GM12878 (cell line): ENCODE results near the gene SEC24C. TPM values are rescaled to one million over a fixed set of nuclear protein-coding genes. Genes with fewer than 3 reads are reported as not detected.
A peak's percentile ranks its signal among the peaks of the same experiment; 100 is the strongest.

Source experiments
- ATAC-seq: fragments of 200-7000 bp; cut with Tn5 transposase; 3 replicates; pipeline ENCODE4 v1.9.1; 2020; ENCODE audit warnings: mild to moderate bottlenecking, moderate library complexity
- BruUV-seq: library from RNA; stranded (reverse); fragments of 400-500 nt; replicated peaks from 2 replicates; lab custom pipeline; 2021; lab: Mats Ljungman, UMichigan
- CTCF ChIA-PET: fragments of 300-600 bp; sonication (Branson Sonifier 250); formaldehyde crosslinking; extraction: SDS; loops from one replicate; lab custom pipeline; 2021; ENCODE audit warnings: inconsistent platforms; lab: Yijun Ruan, JAX
- POLR2A ChIA-PET: fragments of 350-600 bp; formaldehyde crosslinking; extraction: SDS; loops from one replicate; lab custom pipeline; 2021; ENCODE audit warnings: inconsistent platforms; lab: Charles Lee
- RAD21 ChIA-PET: fragments of 300-600 bp; sonication (Branson Sonifier 250); formaldehyde crosslinking; loops from one replicate; lab custom pipeline; 2023; ENCODE audit warnings: antibody characterized with exemption; ENCODE audit not compliant: unreplicated experiment; lab: Charles Lee
- SMC1A ChIA-PET: fragments of 300-600 bp; sonication (Branson Sonifier 250); formaldehyde crosslinking; loops from one replicate; lab custom pipeline; 2023; ENCODE audit not compliant: unreplicated experiment, uncharacterized antibody; lab: Charles Lee
- DNase-seq: peaks from one replicate; pipeline ENCODE4 v3.0.0-alpha.2; 2011; ENCODE audit warnings: low read depth, low spot score
- FAIRE-seq: peaks from 3 replicates; lab custom pipeline; 2011; peaks lifted over from hg19 to GRCh38; lab: Jason Lieb, UNC
- H2AFZ ChIP-seq: 2 replicates; pipeline ENCODE4 v1.6.0; 2011; ENCODE audit warnings: low read depth, low read length, control low read depth; ENCODE audit not compliant: control insufficient read depth
- H3K27ac ChIP-seq: 2 replicates; pipeline ENCODE4 v1.5.1; 2011; ENCODE audit warnings: control low read depth; ENCODE audit not compliant: control insufficient read depth, insufficient read depth
- H3K27me3 ChIP-seq, 2 experiments: replicated peaks in 1 of 2; 2 replicates each; pipeline versions ENCODE4 v1.6.0 to v1.6.1; 2011; ENCODE audit warnings: low read length in 1 of 2; ENCODE audit not compliant: control insufficient read depth in 2 of 2, insufficient read depth in 2 of 2
- H3K36me3 ChIP-seq, 2 experiments: 2 replicates each; pipeline ENCODE4 v1.5.1; 2011; ENCODE audit warnings: low read length in 1 of 2; ENCODE audit not compliant: control insufficient read depth in 2 of 2, insufficient read depth in 2 of 2
- H3K4me1 ChIP-seq: 2 replicates; pipeline ENCODE4 v1.6.1; 2011; ENCODE audit warnings: mild to moderate bottlenecking, low read length, moderate library complexity, mixed read lengths; ENCODE audit not compliant: control insufficient read depth, insufficient read depth
- H3K4me2 ChIP-seq: 2 replicates; pipeline ENCODE4 v1.6.0; 2011; ENCODE audit warnings: control low read depth; ENCODE audit not compliant: control insufficient read depth, insufficient read depth
- H3K4me3 ChIP-seq: fragments of 200-600 bp; sonication (generic); 2 replicates; pipeline ENCODE4 v1.5.1; 2016
- H3K79me2 ChIP-seq: 2 replicates; pipeline ENCODE4 v1.6.0; 2011; ENCODE audit warnings: low read length; ENCODE audit not compliant: control insufficient read depth, insufficient read depth
- H3K9ac ChIP-seq: 2 replicates; pipeline ENCODE4 v1.8.0; 2011; ENCODE audit warnings: low read length, control low read depth, mixed read lengths; ENCODE audit not compliant: control insufficient read depth, insufficient read depth
- H3K9me3 ChIP-seq: replicated peaks from 3 replicates; pipeline ENCODE4 v1.5.1; 2011; ENCODE audit warnings: mild to moderate bottlenecking, low read length; ENCODE audit not compliant: control insufficient read depth, insufficient read depth
- H4K20me1 ChIP-seq: 2 replicates; pipeline ENCODE4 v1.6.0; 2011; ENCODE audit not compliant: control insufficient read depth, insufficient read depth
- ATF2 ChIP-seq: IDR thresholded peaks from 2 replicates; pipeline ENCODE4 v1.6.1; 2012; ENCODE audit warnings: low read length, inconsistent platforms
- CREB1 ChIP-seq: IDR thresholded peaks from 2 replicates; pipeline ENCODE4 v1.6.1; 2012; ENCODE audit warnings: low read depth, mild to moderate bottlenecking, inconsistent platforms
- HDGF ChIP-seq: fragments of 450-650 bp; IDR thresholded peaks from 2 replicates; pipeline ENCODE4 v1.6.1; 2016; ENCODE audit warnings: antibody characterized with exemption
- IKZF1 ChIP-seq: fragments of 450-650 bp; conservative IDR thresholded peaks from 2 replicates; pipeline ENCODE4 v1.6.1; 2017; ENCODE audit warnings: antibody characterized with exemption, mild to moderate bottlenecking
- IKZF2 ChIP-seq, 2 experiments: fragments of 450-650 bp; IDR thresholded peaks; 2 replicates each; pipeline ENCODE4 v1.6.1; 2017; ENCODE audit warnings: mild to moderate bottlenecking in 2 of 2, moderate library complexity in 2 of 2
- MXI1 ChIP-seq: fragments of 150-350 bp; IDR thresholded peaks from 2 replicates; pipeline ENCODE4 v1.6.1; 2011; ENCODE audit warnings: low read depth, mild to moderate bottlenecking, inconsistent platforms, low read length, improper control_type of control experiment
- NBN ChIP-seq: fragments of 450-650 bp; IDR thresholded peaks from 2 replicates; pipeline ENCODE4 v1.6.1; 2016
- NFYB ChIP-seq: IDR thresholded peaks from 2 replicates; pipeline ENCODE4 v1.6.1; 2011; ENCODE audit warnings: low read depth, mild to moderate bottlenecking, low read length, improper control_type of control experiment, moderate library complexity; ENCODE audit not compliant: insufficient read depth
- RUNX3 ChIP-seq: IDR thresholded peaks from 2 replicates; pipeline ENCODE4 v1.6.1; 2012; ENCODE audit warnings: low read length, inconsistent platforms
- YY1 ChIP-seq: IDR thresholded peaks from 2 replicates; pipeline ENCODE4 v1.6.1; 2011; ENCODE audit warnings: low read depth, mild to moderate bottlenecking, low read length
- ZNF207 ChIP-seq: fragments of 450-650 bp; IDR thresholded peaks from 2 replicates; pipeline ENCODE4 v1.6.1; 2014; ENCODE audit warnings: antibody characterized with exemption, mild to moderate bottlenecking, borderline replicate concordance
- ZNF687 ChIP-seq: fragments of 450-650 bp; IDR thresholded peaks from 2 replicates; pipeline ENCODE4 v1.6.1; 2017; ENCODE audit warnings: mild to moderate bottlenecking, moderate library complexity
- WGBS: methylation state at CpG from one replicate; pipeline ENCODE4 v1.1.6; 2016; ENCODE audit warnings: low lambda C conversion rate; ENCODE audit not compliant: insufficient replicate concordance, insufficient coverage; ENCODE audit errors: missing lambda C conversion rate; 5-methylcytosine and 5-hydroxymethylcytosine counted together
- in situ Hi-C: fragments of 300-500 bp; cut with MboI; formaldehyde crosslinking; loops from 9 replicates; pipeline ENCODE4 v1.14.3; 2018; ENCODE audit warnings: mixed read lengths
- intact Hi-C: fragments of 100-400 bp; cut with micrococcal nuclease; formaldehyde crosslinking; loops from one replicate; pipeline ENCODE4 v1.14.2; 2022; ENCODE audit not compliant: unreplicated experiment
- polyA plus RNA-seq, 11 experiments: library from polyadenylated mRNA; depleted of rRNA in 4 of 11; unstranded in 6 of 11; stranded (reverse) in 5 of 11; fragments of >200 nt; fragmentation: Nextera tagmentation in 4 of 11; fragmentation: Illumina TruSeq in 1 of 11; extraction: Ambion mirVana in 4 of 11; extraction: Trizol in 1 of 11; gene quantifications; 1 replicate in 1 of 11; 2 replicates in 10 of 11; pipeline versions ENCODE4 v1.2.1 to v1.2.3, GENCODE V29; 2011 to 2016; ENCODE audit warnings: inconsistent platforms in 2 of 11, missing spikeins in 2 of 11, low read depth in 1 of 11
- total RNA-seq, 4 experiments: library from RNA; depleted of rRNA in 3 of 4; stranded (reverse); fragments of >200 nt in 3 of 4; fragmentation: Illumina TruSeq in 1 of 4; extraction: Trizol in 1 of 4; gene quantifications; 2 replicates each; pipeline versions ENCODE4 v1.2.1 to v1.2.3, GENCODE V29; 2013 to 2021
- TF ChIP-seq, protein P1 (sequence below): fragments of 450-650 bp; IDR thresholded peaks from 2 replicates; pipeline ENCODE4 v1.6.1; 2018; ENCODE audit warnings: mild to moderate bottlenecking, low read depth, moderate library complexity; ENCODE audit not compliant: partially characterized antibody

The SEC24C gene
- total and polyA plus RNA-seq, 10 of the 15 experiments (the other 5 are each of a cell fraction or from before 2014, with no cell fraction given): 12.7 to 117 (median 73.8) TPM

- Histone ChIP-seq H3K36me3 (peaks cover 23 to 40% of the 10 kb centered on the region in 2 experiments), H3K27me3 (no peaks in the 10 kb centered on the region), H3K4me3 (peak overlapping the region; percentile 18; the same call in 1 of the 2 replicates), H2AFZ (peak overlapping the region; percentile 65), H3K9ac (peak overlapping the region; percentile 50), H3K4me1 (peaks cover 54% of the 10 kb centered on the region), H3K79me2 (peaks cover 15% of the 10 kb centered on the region), H4K20me1 (peaks cover 3% of the 10 kb centered on the region; the same call in 1 of the 2 replicates), H3K27ac (peak overlapping the region; percentile 84), H3K4me2 (peak overlapping the region; percentile 72), H3K9me3 (no peaks in the 10 kb centered on the region)
- ChIA-PET CTCF (interaction anchor here (0.8 to 3.4 kb wide), 16 partner anchors 8 to 229 kb away, joined by 3 to 20 read pairs (median 4); partner anchors contain the start of genes CHCHD1 and SEC24C), POLR2A (interaction anchor here (0.6 to 6.9 kb wide), 14 partner anchors 12 to 512 kb away, joined by 3 to 63 read pairs (median 6); partner anchors contain the start of genes CHCHD1, DNAJC9 and SEC24C), RAD21 (interaction anchor here (0.9 to 5.0 kb wide), 8 partner anchors 9 to 108 kb away, joined by 3 to 52 read pairs (median 10); partner anchors contain the start of genes CHCHD1 and SEC24C), SMC1A (interaction anchor here (0.7 to 4.4 kb wide), 16 partner anchors 10 to 316 kb away, joined by 3 to 46 read pairs (median 4); partner anchors contain the start of genes CHCHD1 and ZSWIM8)
- ATAC-seq: peak; percentile 72
- WGBS: 57% methylated on average over 9 of the region's 9 CpGs
- no TSS peak for BruUV-seq
- intact Hi-C loops: loop anchor here (2.0 kb wide), 1 partner anchor 14 kb away; the partner anchor contains the start of gene SEC24C
- in situ Hi-C loops: no loop called here
- DNase-seq: no peak
- no peak for FAIRE-seq
- 0 out of 2 replicates have a peak, but pooled peaks have one; percentile 34 for TF ChIP-seq MXI1
- peak; percentile 38; the same call in 1 of the 2 replicates for TF ChIP-seq ATF2
- peak; percentile 34; the same call in 1 of the 2 replicates for TF ChIP-seq IKZF1
- TF ChIP-seq ZNF207: 0 out of 2 replicates have a peak, but pooled peaks have one; percentile 12
- TF ChIP-seq NFYB: no peak
- TF ChIP-seq NBN: 0 out of 2 replicates have a peak, but pooled peaks have one; percentile 51
- peak; percentile 91 for TF ChIP-seq HDGF
- 0 out of 2 replicates have a peak, but pooled peaks have one; percentile 42 for TF ChIP-seq ZNF687
- TF ChIP-seq CREB1: no peak
- peak in 1 of 2 experiments; percentile 54; a peak in 3 of 4 replicates for TF ChIP-seq IKZF2 (IDR thresholded peaks at IDR 0.05)
- peak; percentile 14; the same call in 1 of the 2 replicates for TF ChIP-seq RUNX3
- TF ChIP-seq, protein P1, sequence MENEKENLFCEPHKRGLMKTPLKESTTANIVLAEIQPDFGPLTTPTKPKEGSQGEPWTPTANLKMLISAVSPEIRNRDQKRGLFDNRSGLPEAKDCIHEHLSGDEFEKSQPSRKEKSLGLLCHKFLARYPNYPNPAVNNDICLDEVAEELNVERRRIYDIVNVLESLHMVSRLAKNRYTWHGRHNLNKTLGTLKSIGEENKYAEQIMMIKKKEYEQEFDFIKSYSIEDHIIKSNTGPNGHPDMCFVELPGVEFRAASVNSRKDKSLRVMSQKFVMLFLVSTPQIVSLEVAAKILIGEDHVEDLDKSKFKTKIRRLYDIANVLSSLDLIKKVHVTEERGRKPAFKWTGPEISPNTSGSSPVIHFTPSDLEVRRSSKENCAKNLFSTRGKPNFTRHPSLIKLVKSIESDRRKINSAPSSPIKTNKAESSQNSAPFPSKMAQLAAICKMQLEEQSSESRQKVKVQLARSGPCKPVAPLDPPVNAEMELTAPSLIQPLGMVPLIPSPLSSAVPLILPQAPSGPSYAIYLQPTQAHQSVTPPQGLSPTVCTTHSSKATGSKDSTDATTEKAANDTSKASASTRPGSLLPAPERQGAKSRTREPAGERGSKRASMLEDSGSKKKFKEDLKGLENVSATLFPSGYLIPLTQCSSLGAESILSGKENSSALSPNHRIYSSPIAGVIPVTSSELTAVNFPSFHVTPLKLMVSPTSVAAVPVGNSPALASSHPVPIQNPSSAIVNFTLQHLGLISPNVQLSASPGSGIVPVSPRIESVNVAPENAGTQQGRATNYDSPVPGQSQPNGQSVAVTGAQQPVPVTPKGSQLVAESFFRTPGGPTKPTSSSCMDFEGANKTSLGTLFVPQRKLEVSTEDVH: no peak
- peak; percentile 74 for TF ChIP-seq YY1
These were observed 14.7 kb downstream of the SEC24C start for GRCh38 chr10:73758704-73759511.
